ENCODE data around the gene LTBP3. TPM values are rescaled to one million over a fixed set of nuclear protein-coding genes. Genes with fewer than 3 reads are reported as not detected.

The LTBP3 gene
- total RNA-seq, 1 donor = 23.7 TPM

DNA sequence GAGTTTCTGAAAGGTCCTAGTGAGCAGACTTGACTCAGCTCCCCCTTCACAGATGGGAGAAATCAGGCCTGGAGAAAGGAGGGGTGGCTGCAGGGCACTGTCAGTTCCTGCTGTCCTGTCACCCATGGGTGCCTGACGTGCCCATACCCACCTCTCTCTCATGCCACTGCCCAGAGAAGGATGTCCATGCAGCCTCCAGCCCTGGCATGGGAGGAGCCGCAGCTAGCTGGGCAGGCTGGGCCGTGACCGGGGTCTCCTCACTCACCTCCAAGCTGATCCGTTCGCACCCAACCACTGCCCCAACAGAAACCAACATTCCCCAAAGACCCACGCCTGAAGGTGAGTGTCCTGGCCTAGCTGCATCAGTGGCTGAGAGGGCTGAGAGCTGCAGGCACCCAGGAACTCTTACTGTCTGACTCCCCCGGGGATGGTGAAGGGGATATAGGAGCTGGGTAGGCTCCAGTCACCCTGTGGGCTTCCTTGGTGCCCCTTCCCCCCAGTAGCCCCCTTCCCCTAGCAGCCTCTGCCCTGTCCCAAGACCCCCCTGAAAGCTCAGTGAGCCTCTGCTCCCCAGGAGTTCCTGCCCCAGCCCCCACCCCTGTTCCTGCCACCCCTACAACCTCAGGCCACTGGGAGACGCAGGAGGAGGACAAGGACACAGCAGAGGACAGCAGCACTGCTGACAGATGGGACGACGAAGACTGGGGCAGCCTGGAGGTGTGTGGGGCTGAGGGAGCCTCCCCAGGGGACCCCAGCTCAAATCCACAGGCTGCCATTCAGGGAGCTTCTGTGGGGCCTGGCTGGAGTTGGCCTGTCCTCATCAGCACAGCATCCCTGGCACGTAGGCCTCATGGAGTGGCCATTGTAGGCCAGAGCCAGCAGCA is 21.5 kb downstream of the LTBP3 start:
- DNase-seq (ENCODE audit: low read depth) = no peak
- no peak overlapping the region for H3K4me3 ChIP-seq (ENCODE audit: low read depth, low read length)
- TF ChIP-seq, protein P1, sequence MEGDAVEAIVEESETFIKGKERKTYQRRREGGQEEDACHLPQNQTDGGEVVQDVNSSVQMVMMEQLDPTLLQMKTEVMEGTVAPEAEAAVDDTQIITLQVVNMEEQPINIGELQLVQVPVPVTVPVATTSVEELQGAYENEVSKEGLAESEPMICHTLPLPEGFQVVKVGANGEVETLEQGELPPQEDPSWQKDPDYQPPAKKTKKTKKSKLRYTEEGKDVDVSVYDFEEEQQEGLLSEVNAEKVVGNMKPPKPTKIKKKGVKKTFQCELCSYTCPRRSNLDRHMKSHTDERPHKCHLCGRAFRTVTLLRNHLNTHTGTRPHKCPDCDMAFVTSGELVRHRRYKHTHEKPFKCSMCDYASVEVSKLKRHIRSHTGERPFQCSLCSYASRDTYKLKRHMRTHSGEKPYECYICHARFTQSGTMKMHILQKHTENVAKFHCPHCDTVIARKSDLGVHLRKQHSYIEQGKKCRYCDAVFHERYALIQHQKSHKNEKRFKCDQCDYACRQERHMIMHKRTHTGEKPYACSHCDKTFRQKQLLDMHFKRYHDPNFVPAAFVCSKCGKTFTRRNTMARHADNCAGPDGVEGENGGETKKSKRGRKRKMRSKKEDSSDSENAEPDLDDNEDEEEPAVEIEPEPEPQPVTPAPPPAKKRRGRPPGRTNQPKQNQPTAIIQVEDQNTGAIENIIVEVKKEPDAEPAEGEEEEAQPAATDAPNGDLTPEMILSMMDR (IDR thresholded peaks at IDR 0.05; ENCODE audit: insufficient read depth, low read depth, low read length) = no peak

DNA sequence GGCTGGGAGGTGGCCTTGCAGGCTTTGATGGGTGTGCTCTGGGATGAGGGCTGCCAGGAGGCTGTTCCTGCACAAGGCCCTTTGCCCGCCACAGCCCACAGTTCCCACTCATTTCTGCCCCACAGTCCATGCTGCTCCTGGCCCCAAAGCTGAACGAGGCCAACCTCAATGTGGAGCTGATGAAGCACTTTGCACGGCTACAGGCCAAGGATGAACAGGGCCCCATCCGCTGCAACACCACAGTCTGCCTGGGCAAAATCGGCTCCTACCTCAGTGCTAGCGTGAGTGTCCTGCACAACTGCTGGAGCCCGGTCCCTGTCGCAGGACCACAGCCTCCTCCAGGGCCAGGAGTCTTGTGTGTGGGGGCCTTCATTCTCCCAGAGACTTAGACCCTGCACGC is 23.1 kb downstream of the LTBP3 start:
- TF ChIP-seq, protein P1 (IDR thresholded peaks at IDR 0.05; ENCODE audit: insufficient read depth, low read depth, low read length) = no peak
- DNase-seq (ENCODE audit: low read depth) = no peak

DNA sequence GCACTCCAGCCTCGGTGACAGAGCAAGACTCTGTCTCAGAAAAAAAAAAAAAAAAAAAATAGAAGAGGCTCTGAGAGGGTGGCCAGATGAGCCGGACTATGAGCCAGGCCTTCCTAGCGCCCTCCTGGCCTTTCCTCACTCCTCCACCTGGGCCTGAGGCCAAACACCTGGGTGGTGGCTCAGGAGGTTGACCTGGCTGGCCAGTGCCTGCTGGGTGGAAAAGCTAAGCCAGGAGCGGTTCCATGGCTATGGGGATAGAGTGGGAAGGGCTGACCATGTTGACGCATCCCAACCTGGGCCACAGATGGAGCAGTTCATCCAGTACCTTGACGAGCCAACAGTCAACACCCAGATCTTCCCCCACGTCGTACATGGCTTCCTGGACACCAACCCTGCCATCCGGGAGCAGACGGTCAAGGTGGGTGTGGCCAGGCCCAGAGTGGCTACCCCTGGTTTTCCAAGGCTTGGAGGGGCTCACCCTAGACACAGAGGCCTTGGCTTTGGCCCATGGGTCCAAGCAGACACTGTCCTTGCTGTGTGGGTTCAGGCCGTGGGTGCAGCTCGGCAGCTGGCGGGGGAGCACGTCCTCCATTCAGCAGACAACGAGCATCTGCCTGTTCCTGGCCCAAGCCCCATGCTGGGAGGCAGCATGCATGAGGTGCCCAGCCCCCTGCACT is 25.6 kb downstream of the LTBP3 start:
- DNase-seq (ENCODE audit: low read depth) = no peak
- no peak overlapping the region for H3K4me3 ChIP-seq (ENCODE audit: low read depth, low read length)
- TF ChIP-seq, protein P1 (IDR thresholded peaks at IDR 0.05; ENCODE audit: insufficient read depth, low read depth, low read length) = no peak

More for the DNA sequence above, 23.1 kb downstream of the LTBP3 start:
- H3K4me3 ChIP-seq (ENCODE audit: low read depth, low read length) = no peak overlapping the region

DNA sequence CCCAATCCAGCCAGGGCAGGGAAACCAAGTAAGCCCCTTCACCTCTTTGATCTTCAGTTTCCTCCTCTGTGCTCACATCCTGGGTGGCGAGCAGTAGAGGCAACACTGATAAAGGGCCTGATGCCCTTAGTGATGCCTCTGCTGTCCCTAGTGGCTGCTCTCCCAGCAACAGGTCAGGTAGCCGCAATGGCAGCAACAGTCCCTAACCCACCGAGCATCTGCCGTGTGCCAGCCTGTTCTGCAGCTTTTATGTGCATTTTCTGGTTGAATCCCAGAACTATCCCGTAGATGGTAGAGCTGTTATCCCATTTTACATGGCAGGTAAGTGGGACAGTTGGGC is 28.0 kb downstream of the LTBP3 start:
- no peak for DNase-seq (ENCODE audit: low read depth)
- TF ChIP-seq, protein P1 (IDR thresholded peaks at IDR 0.05; ENCODE audit: insufficient read depth, low read depth, low read length) = peak; percentile 24
- no peak overlapping the region for H3K4me3 ChIP-seq (ENCODE audit: low read depth, low read length)

DNA sequence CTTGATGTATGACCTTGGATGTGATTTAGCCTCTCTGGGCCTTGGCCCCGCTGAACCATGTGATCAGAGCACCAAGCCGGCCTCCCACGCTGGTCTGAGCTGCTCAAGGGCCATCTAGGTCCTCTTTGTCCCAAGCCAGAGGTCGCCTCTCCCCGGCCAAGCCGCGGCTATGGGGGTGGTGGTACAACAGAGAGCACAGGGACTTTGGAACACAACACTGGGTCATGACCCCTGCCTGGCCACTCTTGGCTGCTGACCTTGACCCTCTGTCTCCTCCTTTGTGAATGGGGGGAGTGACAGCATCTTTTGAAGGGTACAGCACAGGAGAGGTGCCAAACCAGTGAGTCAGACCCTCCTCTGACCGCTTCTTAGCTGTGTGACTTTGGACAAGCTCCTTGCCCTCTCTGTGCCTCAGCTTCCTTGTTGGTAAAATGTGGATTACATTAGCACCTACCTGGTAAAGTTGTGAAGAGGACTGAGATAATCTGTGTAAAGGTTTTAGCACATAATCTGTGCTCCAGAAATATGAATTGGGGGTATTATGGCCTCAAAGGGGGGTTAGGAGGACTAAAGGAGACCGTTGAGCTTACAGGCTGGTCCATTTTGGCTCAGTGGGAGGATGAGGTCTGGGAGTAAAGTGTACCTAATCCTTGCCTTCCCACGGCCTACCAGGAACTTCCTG is 28.5 kb downstream of the LTBP3 start:
- TF ChIP-seq, protein P1 (IDR thresholded peaks at IDR 0.05; ENCODE audit: insufficient read depth, low read depth, low read length) = no peak
- no peak overlapping the region for H3K4me3 ChIP-seq (ENCODE audit: low read depth, low read length)
- no peak for DNase-seq (ENCODE audit: low read depth)

DNA sequence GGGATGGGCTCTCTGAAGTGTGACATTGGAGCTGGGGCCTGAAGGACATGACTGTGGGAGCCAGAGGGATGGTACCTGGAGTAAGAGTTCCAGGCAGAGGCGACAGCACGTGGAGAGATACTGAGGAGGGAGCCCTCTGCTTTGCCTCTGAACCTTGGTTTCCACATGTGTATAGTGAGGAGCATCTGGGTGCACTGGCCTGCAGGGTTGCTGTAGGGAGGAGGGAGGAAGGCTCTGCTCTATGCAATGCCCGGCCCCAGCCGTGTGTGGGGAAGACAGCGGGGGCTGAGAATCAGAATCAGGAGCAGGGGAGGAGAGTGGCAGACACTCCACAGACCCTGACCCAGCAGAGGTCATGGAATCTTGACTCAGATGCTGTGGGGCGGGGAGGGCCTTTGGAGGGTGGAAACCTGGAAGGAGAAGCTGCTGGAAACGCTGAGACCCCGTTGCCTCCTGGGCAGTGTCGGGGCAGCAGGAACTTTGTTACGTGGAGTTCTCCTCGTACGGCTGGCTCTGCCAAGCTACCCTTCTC is 29.3 kb downstream of the LTBP3 start:
- no peak for DNase-seq (ENCODE audit: low read depth)
- no peak overlapping the region for H3K4me3 ChIP-seq (ENCODE audit: low read depth, low read length)
- TF ChIP-seq, protein P1 (IDR thresholded peaks at IDR 0.05; ENCODE audit: insufficient read depth, low read depth, low read length) = no peak
